Neuronal stem cell (in vitro differentiated cells): ENCODE data around the gene TTC28.

Experiments used
- DNase-seq: peaks from one replicate; pipeline ENCODE4 v3.0.0-alpha.2; 2013; ENCODE audit warnings: low spot score
- H2AFZ ChIP-seq: one replicate; pipeline ENCODE4 v1.6.1; 2013; ENCODE audit warnings: mild to moderate bottlenecking, low read length, inconsistent platforms
- H2AK5ac ChIP-seq: 2 replicates; pipeline ENCODE4 v1.6.1; 2013; ENCODE audit warnings: low read depth, mild to moderate bottlenecking, inconsistent platforms, low read length, moderate library complexity, mixed read lengths
- H2BK120ac ChIP-seq: 2 replicates; pipeline ENCODE4 v1.6.1; 2013; ENCODE audit warnings: low read depth, mild to moderate bottlenecking, inconsistent platforms, low read length, moderate library complexity, mixed read lengths
- H2BK12ac ChIP-seq: one replicate; pipeline ENCODE4 v1.6.1; 2013; ENCODE audit warnings: low read length, inconsistent platforms
- H2BK15ac ChIP-seq: 2 replicates; pipeline ENCODE4 v1.6.1; 2013; ENCODE audit warnings: mild to moderate bottlenecking, low read length, inconsistent platforms, mixed read lengths
- H2BK5ac ChIP-seq: one replicate; pipeline ENCODE4 v1.6.1; 2013; ENCODE audit warnings: inconsistent platforms, mild to moderate bottlenecking, low read length, moderate library complexity
- H3K14ac ChIP-seq: one replicate; pipeline ENCODE4 v1.6.1; 2013; ENCODE audit warnings: low read length, inconsistent platforms
- H3K18ac ChIP-seq: 2 replicates; pipeline ENCODE4 v1.6.1; 2013; ENCODE audit warnings: low read length, inconsistent platforms
- H3K23ac ChIP-seq: 2 replicates; pipeline ENCODE4 v1.6.1; 2013; ENCODE audit warnings: low read depth, mild to moderate bottlenecking, mixed read lengths, low read length, inconsistent platforms; ENCODE audit not compliant: poor library complexity
- H3K27ac ChIP-seq: replicated peaks from 3 replicates; pipeline ENCODE4 v1.5.1; 2013; ENCODE audit warnings: low read length, inconsistent platforms
- H3K27me3 ChIP-seq, 3 experiments: 2 replicates each; pipeline ENCODE4 v1.6.1; 2013; ENCODE audit warnings: low read length in 3 of 3, mild to moderate bottlenecking in 2 of 3, inconsistent platforms in 1 of 3, low read depth in 1 of 3, mixed read lengths in 1 of 3, moderate library complexity in 1 of 3; ENCODE audit not compliant: control insufficient read depth in 3 of 3, insufficient read depth in 3 of 3
- H3K36me3 ChIP-seq, 2 donors: replicated peaks in 1 of 2; 2 replicates each; pipeline ENCODE4 v1.6.1; 2013; ENCODE audit warnings: low read length in 2 of 2; ENCODE audit not compliant: control insufficient read depth in 2 of 2, insufficient read depth in 2 of 2
- H3K4ac ChIP-seq: 2 replicates; pipeline ENCODE4 v1.6.1; 2013; ENCODE audit warnings: inconsistent platforms, mild to moderate bottlenecking, low read length, moderate library complexity
- H3K4me1 ChIP-seq, 2 donors: 1 replicate in 1 of 2; 2 replicates in 1 of 2; pipeline ENCODE4 v1.6.1; 2013; ENCODE audit warnings: low read length in 2 of 2, low read depth in 1 of 2; ENCODE audit not compliant: control insufficient read depth in 2 of 2, insufficient read depth in 1 of 2
- H3K4me2 ChIP-seq: one replicate; pipeline ENCODE4 v1.6.1; 2013; ENCODE audit warnings: mild to moderate bottlenecking, low read length, inconsistent platforms; ENCODE audit not compliant: insufficient read depth, poor library complexity, severe bottlenecking
- H3K4me3 ChIP-seq, 2 donors: 2 replicates each; pipeline ENCODE4 v1.5.1; 2013; ENCODE audit warnings: low read length in 2 of 2, mild to moderate bottlenecking in 2 of 2, inconsistent platforms in 1 of 2, moderate library complexity in 1 of 2
- H3K79me1 ChIP-seq: one replicate; pipeline ENCODE4 v1.6.1; 2013; ENCODE audit warnings: low read depth, mild to moderate bottlenecking, inconsistent platforms, low read length, moderate library complexity
- H3K9ac ChIP-seq: one replicate; pipeline ENCODE4 v1.6.1; 2013; ENCODE audit warnings: mild to moderate bottlenecking, low read depth, low read length, inconsistent platforms; ENCODE audit not compliant: poor library complexity
- H3K9me3 ChIP-seq, 2 donors: replicated peaks in 1 of 2; 2 replicates each; pipeline versions ENCODE3 to v1.6.1; 2013; ENCODE audit warnings: low read length in 2 of 2, mild to moderate bottlenecking in 2 of 2, inconsistent platforms in 1 of 2, low read depth in 1 of 2, mixed read lengths in 1 of 2, moderate library complexity in 1 of 2; ENCODE audit not compliant: control insufficient read depth in 2 of 2, insufficient read depth in 1 of 2
- H4K8ac ChIP-seq: one replicate; pipeline ENCODE4 v1.6.1; 2013; ENCODE audit warnings: low read depth, mild to moderate bottlenecking, inconsistent platforms, low read length, moderate library complexity
- H4K91ac ChIP-seq: one replicate; pipeline ENCODE4 v1.6.1; 2013; ENCODE audit warnings: low read length, low read depth, mild to moderate bottlenecking, inconsistent platforms; ENCODE audit not compliant: poor library complexity
- WGBS, 2 donors: extraction: QIAGEN DNeasy Blood & Tissue Kit; methylation state at CpG; one replicate each; pipeline ENCODE4 v1.1.7; 2013; ENCODE audit warnings: missing lambda C conversion rate in 2 of 2, mixed read lengths in 1 of 2; ENCODE audit not compliant: insufficient read length in 2 of 2, insufficient replicate concordance in 1 of 2; ENCODE audit errors: extremely low coverage in 2 of 2; 5-methylcytosine and 5-hydroxymethylcytosine counted together

TTC28 gene

GRCh38 chr22:27971926-27972325, 707.7 kb downstream of the TTC28 start:
- Histone ChIP-seq H3K4me2 (no peak overlapping the region), H2BK12ac (no peak overlapping the region), H2AFZ (no peak overlapping the region), H3K14ac (no peak overlapping the region), H3K23ac (no peak overlapping the region), H2BK5ac (no peak overlapping the region), H3K36me3 (peaks cover 0 to 6% of the 10 kb centered on the region in 2 donors), H3K4me3 (no peak overlapping the region), H3K27ac (no peak overlapping the region), H3K27me3 (no peaks in the 10 kb centered on the region), H3K4me1 (peaks cover 5 to 7% of the 10 kb centered on the region in 2 donors), H3K9me3 (peaks cover 0 to 10% of the 10 kb centered on the region in 2 donors), H2AK5ac (no peak overlapping the region), H4K91ac (no peak overlapping the region), H2BK15ac (no peak overlapping the region), H3K9ac (no peak overlapping the region), H3K18ac (no peak overlapping the region), H4K8ac (no peak overlapping the region), H3K4ac (no peak overlapping the region), H3K79me1 (no peaks in the 10 kb centered on the region), H2BK120ac (no peak overlapping the region)
- no CpG with 5 or more reads among the region's 1 CpG for WGBS, 2 donors
- no peak for DNase-seq

- Histone ChIP-seq H2AK5ac (no peak overlapping the region), H3K27me3 (no peaks in the 10 kb centered on the region), H2BK120ac (no peak overlapping the region), H2AFZ (no peak overlapping the region), H2BK5ac (no peak overlapping the region), H4K91ac (no peak overlapping the region), H3K4me3 (no peak overlapping the region), H2BK12ac (no peak overlapping the region), H3K79me1 (no peaks in the 10 kb centered on the region), H3K23ac (no peak overlapping the region), H3K9ac (no peak overlapping the region), H3K4me1 (peaks cover 5 to 7% of the 10 kb centered on the region in 2 donors), H2BK15ac (no peak overlapping the region), H4K8ac (no peak overlapping the region), H3K4ac (no peak overlapping the region), H3K9me3 (peaks cover 0 to 10% of the 10 kb centered on the region in 2 donors), H3K27ac (no peak overlapping the region), H3K14ac (no peak overlapping the region), H3K4me2 (no peak overlapping the region), H3K18ac (no peak overlapping the region), H3K36me3 (no peaks in the 10 kb centered on the region)
- no CpG with 5 or more reads among the region's 1 CpG for WGBS, 2 donors
- DNase-seq, result no peak
These were observed 708.9 kb downstream of the TTC28 start for GRCh38 chr22:27970596-27971220.

GRCh38 chr22:27966168-27967064, 713.2 kb downstream of the TTC28 start:
- Histone ChIP-seq H3K4me3 (no peak overlapping the region), H2BK12ac (no peak overlapping the region), H3K36me3 (no peaks in the 10 kb centered on the region), H2BK120ac (no peak overlapping the region), H3K18ac (no peak overlapping the region), H3K9ac (no peak overlapping the region), H3K4me1 (peaks cover 0 to 6% of the 10 kb centered on the region in 2 donors), H4K8ac (no peak overlapping the region), H2AK5ac (no peak overlapping the region), H4K91ac (no peak overlapping the region), H3K9me3 (peaks cover 0 to 3% of the 10 kb centered on the region in 2 donors), H2AFZ (no peak overlapping the region), H2BK5ac (no peak overlapping the region), H3K27ac (no peak overlapping the region), H3K79me1 (no peaks in the 10 kb centered on the region), H2BK15ac (no peak overlapping the region), H3K4ac (no peak overlapping the region), H3K27me3 (no peaks in the 10 kb centered on the region), H3K23ac (no peak overlapping the region), H3K14ac (no peak overlapping the region), H3K4me2 (no peak overlapping the region)
- no peak for DNase-seq
- WGBS, 2 donors, result no CpG with 5 or more reads among the region's 15 CpGs
